ENCODE results near the gene GSG1L.
A peak's percentile ranks its signal among the peaks of the same experiment; 100 is the strongest.

The GSG1L gene

DNA sequence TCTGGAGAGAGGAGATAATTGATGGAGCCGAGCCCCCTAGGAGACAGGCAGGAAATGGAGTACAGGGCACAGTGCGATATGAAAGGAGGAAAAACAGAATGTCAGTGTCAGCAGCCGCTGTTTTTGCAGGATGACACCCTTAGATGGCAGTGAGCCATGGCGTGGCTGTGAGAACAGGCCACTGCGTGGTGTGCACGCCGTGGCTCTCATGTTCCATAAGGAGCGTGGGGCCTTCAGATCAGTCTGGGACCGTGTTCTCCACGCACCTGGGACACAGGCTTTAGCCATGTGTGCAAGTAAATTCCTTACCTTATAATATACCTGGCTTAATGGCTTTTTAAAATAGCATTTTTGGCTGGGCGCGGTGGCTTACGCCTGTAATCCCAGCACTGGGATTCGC lies 315.6 kb downstream of the GSG1L start:
- Histone ChIP-seq H2AK5ac (ENCODE audit: low read depth, low read length) (no peak overlapping the region), H3K4ac (ENCODE audit: low read length) (no peak overlapping the region), H3K9ac (ENCODE audit: low read depth, low read length, poor library complexity) (peak overlapping the region; percentile 30), H3K4me3 (ENCODE audit: low read length in 2 of 2) (no peak overlapping the region), H2BK120ac (ENCODE audit: low read depth, low read length) (no peak overlapping the region), H3K18ac (ENCODE audit: low read length) (no peak overlapping the region), H3K27me3 (ENCODE audit: control insufficient read depth in 3 of 3, insufficient read depth in 3 of 3, low read depth in 1 of 3, low read length in 3 of 3) (no peaks in the 10 kb centered on the region), H3K27ac (replicated peaks; ENCODE audit: low read length) (no peak overlapping the region), H4K8ac (ENCODE audit: low read depth, low read length) (no peak overlapping the region), H2BK15ac (ENCODE audit: low read length) (no peak overlapping the region), H2AFZ (ENCODE audit: low read length) (no peak overlapping the region), H4K91ac (ENCODE audit: low read depth, low read length, poor library complexity) (no peak overlapping the region), H3K9me3 (replicated peaks in 1 of 2; ENCODE audit: control insufficient read depth in 2 of 2, insufficient read depth in 1 of 2, low read depth in 1 of 2, low read length in 2 of 2) (no peaks in the 10 kb centered on the region), H3K4me1 (ENCODE audit: control insufficient read depth in 2 of 2, insufficient read depth in 1 of 2, low read depth in 1 of 2, low read length in 2 of 2) (peaks cover 0 to 2% of the 10 kb centered on the region in 2 donors), H3K14ac (ENCODE audit: low read length) (no peak overlapping the region), H3K36me3 (replicated peaks in 1 of 2; ENCODE audit: control insufficient read depth in 2 of 2, insufficient read depth in 2 of 2, low read length in 2 of 2) (peaks cover 5 to 17% of the 10 kb centered on the region in 2 donors), H3K23ac (ENCODE audit: low read depth, low read length, poor library complexity) (no peak overlapping the region), H2BK12ac (ENCODE audit: low read length) (no peak overlapping the region), H2BK5ac (ENCODE audit: low read length) (no peak overlapping the region), H3K4me2 (ENCODE audit: insufficient read depth, low read length, poor library complexity, severe bottlenecking) (no peak overlapping the region), H3K79me1 (ENCODE audit: low read depth, low read length) (no peaks in the 10 kb centered on the region)
- DNase-seq (ENCODE audit: low spot score): no peak
- no CpG with 5 or more reads among the region's 14 CpGs for WGBS, 2 donors (ENCODE audit: extremely low coverage in 2 of 2, insufficient read length in 2 of 2, insufficient replicate concordance in 1 of 2)

DNA sequence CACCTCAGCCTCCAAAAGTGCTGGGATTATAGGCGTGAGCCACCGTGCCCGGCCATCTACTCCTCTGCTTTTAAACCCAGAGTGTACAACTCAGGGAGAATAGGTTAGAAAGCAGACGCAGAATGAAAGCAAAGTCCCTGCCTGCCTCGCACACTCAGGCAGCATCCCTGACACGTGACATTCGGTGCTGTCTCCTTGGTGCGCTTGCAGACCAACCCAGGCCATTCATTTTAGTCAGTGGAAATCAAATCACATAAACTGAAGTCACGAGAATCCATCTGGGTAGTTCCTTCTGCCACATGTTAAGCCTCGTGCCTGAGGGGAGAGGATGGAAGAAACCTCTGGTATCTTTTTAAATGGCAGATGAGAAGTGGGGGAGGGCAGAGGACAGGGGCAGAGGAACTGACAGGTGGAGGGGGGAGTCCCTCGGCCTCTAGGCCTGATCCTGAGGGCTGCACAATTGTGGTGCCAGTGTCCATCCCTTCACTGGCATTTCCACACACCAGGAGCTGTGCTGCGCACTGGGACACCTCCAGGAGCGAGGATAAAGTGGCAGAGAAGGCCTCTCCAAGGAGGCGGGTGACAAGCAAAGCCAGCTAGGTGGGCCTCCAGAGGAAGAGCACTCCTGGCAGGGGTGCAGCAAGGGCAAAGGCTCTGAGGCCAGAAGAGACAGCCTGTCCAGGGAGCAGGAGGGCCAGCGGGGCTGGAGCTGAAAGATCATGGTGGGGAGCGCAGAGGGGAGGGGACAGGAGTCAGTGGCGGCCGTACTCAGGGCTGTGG lies 317.2 kb downstream of the GSG1L start:
- H3K23ac ChIP-seq (ENCODE audit: low read depth, low read length, poor library complexity): no peak overlapping the region
- no peak overlapping the region for H2BK15ac ChIP-seq (ENCODE audit: low read length)
- no peaks in the 10 kb centered on the region for H3K27me3 ChIP-seq (ENCODE audit: control insufficient read depth in 3 of 3, insufficient read depth in 3 of 3, low read depth in 1 of 3, low read length in 3 of 3)
- H3K79me1 ChIP-seq (ENCODE audit: low read depth, low read length): no peaks in the 10 kb centered on the region
- no peak overlapping the region for H2BK5ac ChIP-seq (ENCODE audit: low read length)
- H3K36me3 ChIP-seq (replicated peaks in 1 of 2; ENCODE audit: control insufficient read depth in 2 of 2, insufficient read depth in 2 of 2, low read length in 2 of 2): peaks cover 5 to 20% of the 10 kb centered on the region in 2 donors
- no peak overlapping the region for H3K9ac ChIP-seq (ENCODE audit: low read depth, low read length, poor library complexity)
- no CpG with 5 or more reads among the region's 18 CpGs for WGBS, 2 donors (ENCODE audit: extremely low coverage in 2 of 2, insufficient read length in 2 of 2, insufficient replicate concordance in 1 of 2)
- no peak overlapping the region for H3K14ac ChIP-seq (ENCODE audit: low read length)
- H4K91ac ChIP-seq (ENCODE audit: low read depth, low read length, poor library complexity): no peak overlapping the region
- no peak overlapping the region for H3K4ac ChIP-seq (ENCODE audit: low read length)
- H2BK120ac ChIP-seq (ENCODE audit: low read depth, low read length): no peak overlapping the region
- no peak overlapping the region for H3K4me2 ChIP-seq (ENCODE audit: insufficient read depth, low read length, poor library complexity, severe bottlenecking)
- H3K4me3 ChIP-seq (ENCODE audit: low read length in 2 of 2): no peak overlapping the region
- H4K8ac ChIP-seq (ENCODE audit: low read depth, low read length): no peak overlapping the region
- no peaks in the 10 kb centered on the region for H3K9me3 ChIP-seq (replicated peaks in 1 of 2; ENCODE audit: control insufficient read depth in 2 of 2, insufficient read depth in 1 of 2, low read depth in 1 of 2, low read length in 2 of 2)
- DNase-seq (ENCODE audit: low spot score): no peak
- no peak overlapping the region for H2AK5ac ChIP-seq (ENCODE audit: low read depth, low read length)
- no peak overlapping the region for H3K18ac ChIP-seq (ENCODE audit: low read length)
- H3K4me1 ChIP-seq (ENCODE audit: control insufficient read depth in 2 of 2, insufficient read depth in 1 of 2, low read depth in 1 of 2, low read length in 2 of 2): peaks cover 0 to 2% of the 10 kb centered on the region in 2 donors
- no peak overlapping the region for H2BK12ac ChIP-seq (ENCODE audit: low read length)
- no peak overlapping the region for H2AFZ ChIP-seq (ENCODE audit: low read length)
- H3K27ac ChIP-seq (replicated peaks; ENCODE audit: low read length): no peak overlapping the region

DNA sequence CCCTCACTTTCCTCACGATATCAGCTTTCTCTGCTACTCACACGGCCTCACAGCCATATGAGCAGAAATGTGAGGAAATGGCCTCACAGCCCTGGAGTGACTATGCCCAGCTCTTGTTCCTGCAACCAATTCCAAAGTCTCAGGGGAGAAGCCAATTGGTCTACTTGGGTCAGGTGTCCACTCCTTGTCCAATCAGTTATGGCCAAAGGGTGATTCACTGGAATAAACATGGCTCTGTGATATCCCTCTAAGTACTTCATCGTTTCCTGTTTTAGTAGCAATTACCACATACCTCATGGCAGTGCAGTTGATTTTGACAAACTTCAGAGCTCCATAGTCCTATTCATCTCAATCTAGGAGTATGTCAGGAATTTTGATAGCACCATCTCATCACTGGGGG lies 318.2 kb downstream of the GSG1L start:
- H2AFZ ChIP-seq (ENCODE audit: low read length): no peak overlapping the region
- WGBS, 2 donors (ENCODE audit: extremely low coverage in 2 of 2, insufficient read length in 2 of 2, insufficient replicate concordance in 1 of 2): no CpG with 5 or more reads among the region's 3 CpGs
- H3K79me1 ChIP-seq (ENCODE audit: low read depth, low read length): no peaks in the 10 kb centered on the region

DNA sequence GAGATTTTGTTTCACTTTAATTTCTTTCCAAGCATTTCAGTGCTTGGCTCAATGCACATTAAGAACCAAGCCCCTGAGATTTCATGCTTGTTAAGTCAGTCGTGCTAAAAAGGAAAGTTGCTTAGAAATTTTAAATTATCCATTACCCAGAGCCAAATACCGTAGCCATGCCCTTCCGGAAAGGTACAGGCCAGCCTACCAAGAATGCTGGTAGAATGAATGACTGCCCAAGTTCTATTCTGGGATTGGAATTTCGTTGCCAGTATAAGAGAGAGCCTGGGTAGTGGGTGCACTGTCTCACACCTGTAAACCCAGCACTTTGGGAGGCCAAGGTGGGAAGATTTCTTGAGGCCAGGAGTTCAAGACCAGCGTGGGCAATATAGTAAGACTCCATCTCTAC lies 319.6 kb downstream of the GSG1L start:
- Histone ChIP-seq H3K18ac (ENCODE audit: low read length) (no peak overlapping the region), H2AFZ (ENCODE audit: low read length) (no peak overlapping the region), H3K4me1 (ENCODE audit: control insufficient read depth in 2 of 2, insufficient read depth in 1 of 2, low read depth in 1 of 2, low read length in 2 of 2) (peaks cover 0 to 2% of the 10 kb centered on the region in 2 donors), H2BK12ac (ENCODE audit: low read length) (no peak overlapping the region), H3K14ac (ENCODE audit: low read length) (no peak overlapping the region), H3K4ac (ENCODE audit: low read length) (no peak overlapping the region), H2BK5ac (ENCODE audit: low read length) (no peak overlapping the region), H3K9ac (ENCODE audit: low read depth, low read length, poor library complexity) (no peak overlapping the region), H3K79me1 (ENCODE audit: low read depth, low read length) (no peaks in the 10 kb centered on the region), H2AK5ac (ENCODE audit: low read depth, low read length) (no peak overlapping the region), H3K27ac (replicated peaks; ENCODE audit: low read length) (no peak overlapping the region), H2BK120ac (ENCODE audit: low read depth, low read length) (no peak overlapping the region), H3K36me3 (replicated peaks in 1 of 2; ENCODE audit: control insufficient read depth in 2 of 2, insufficient read depth in 2 of 2, low read length in 2 of 2) (peaks cover 0 to 27% of the 10 kb centered on the region in 2 donors), H3K9me3 (replicated peaks in 1 of 2; ENCODE audit: control insufficient read depth in 2 of 2, insufficient read depth in 1 of 2, low read depth in 1 of 2, low read length in 2 of 2) (no peaks in the 10 kb centered on the region), H3K27me3 (ENCODE audit: control insufficient read depth in 3 of 3, insufficient read depth in 3 of 3, low read depth in 1 of 3, low read length in 3 of 3) (no peaks in the 10 kb centered on the region), H4K8ac (ENCODE audit: low read depth, low read length) (no peak overlapping the region), H3K4me2 (ENCODE audit: insufficient read depth, low read length, poor library complexity, severe bottlenecking) (no peak overlapping the region), H3K4me3 (ENCODE audit: low read length in 2 of 2) (no peak overlapping the region), H2BK15ac (ENCODE audit: low read length) (no peak overlapping the region), H3K23ac (ENCODE audit: low read depth, low read length, poor library complexity) (no peak overlapping the region), H4K91ac (ENCODE audit: low read depth, low read length, poor library complexity) (no peak overlapping the region)
- no CpG with 5 or more reads among the region's 5 CpGs for WGBS, 2 donors (ENCODE audit: extremely low coverage in 2 of 2, insufficient read length in 2 of 2, insufficient replicate concordance in 1 of 2)
- DNase-seq (ENCODE audit: low spot score): no peak

More for the DNA sequence above, 318.2 kb downstream of the GSG1L start:
- Histone ChIP-seq H3K36me3 (replicated peaks in 1 of 2; ENCODE audit: control insufficient read depth in 2 of 2, insufficient read depth in 2 of 2, low read length in 2 of 2) (peaks cover 5 to 27% of the 10 kb centered on the region in 2 donors), H3K18ac (ENCODE audit: low read length) (no peak overlapping the region), H3K23ac (ENCODE audit: low read depth, low read length, poor library complexity) (no peak overlapping the region), H3K14ac (ENCODE audit: low read length) (no peak overlapping the region), H2BK15ac (ENCODE audit: low read length) (no peak overlapping the region), H3K4me2 (ENCODE audit: insufficient read depth, low read length, poor library complexity, severe bottlenecking) (no peak overlapping the region), H2BK12ac (ENCODE audit: low read length) (no peak overlapping the region), H3K27ac (replicated peaks; ENCODE audit: low read length) (no peak overlapping the region), H3K9ac (ENCODE audit: low read depth, low read length, poor library complexity) (no peak overlapping the region), H2BK5ac (ENCODE audit: low read length) (no peak overlapping the region), H4K8ac (ENCODE audit: low read depth, low read length) (no peak overlapping the region), H3K4ac (ENCODE audit: low read length) (no peak overlapping the region), H3K9me3 (replicated peaks in 1 of 2; ENCODE audit: control insufficient read depth in 2 of 2, insufficient read depth in 1 of 2, low read depth in 1 of 2, low read length in 2 of 2) (no peaks in the 10 kb centered on the region), H3K4me1 (ENCODE audit: control insufficient read depth in 2 of 2, insufficient read depth in 1 of 2, low read depth in 1 of 2, low read length in 2 of 2) (peaks cover 0 to 2% of the 10 kb centered on the region in 2 donors), H2BK120ac (ENCODE audit: low read depth, low read length) (no peak overlapping the region), H3K27me3 (ENCODE audit: control insufficient read depth in 3 of 3, insufficient read depth in 3 of 3, low read depth in 1 of 3, low read length in 3 of 3) (no peaks in the 10 kb centered on the region), H4K91ac (ENCODE audit: low read depth, low read length, poor library complexity) (no peak overlapping the region), H2AK5ac (ENCODE audit: low read depth, low read length) (no peak overlapping the region), H3K4me3 (ENCODE audit: low read length in 2 of 2) (no peak overlapping the region)
- no peak for DNase-seq (ENCODE audit: low spot score)
